Esophagus muscularis mucosa (tissue), 4 donors: ENCODE data around the gene UGGT1. TPM values are rescaled to one million over a fixed set of nuclear protein-coding genes. Genes with fewer than 3 reads are reported as not detected.

Experiments used
- DNase-seq: peaks from one replicate; pipeline ENCODE4 v3.0.0-alpha.2; 2017; ENCODE audit errors: extremely low spot score
- H3K27ac ChIP-seq, 4 donors: fragments of 200-600 bp; sonication (generic); replicated peaks in 1 of 4; 1 replicate in 3 of 4; 2 replicates in 1 of 4; pipeline ENCODE4 v1.5.1; 2016 to 2019; ENCODE audit warnings: mild to moderate bottlenecking in 1 of 4
- H3K27me3 ChIP-seq, 4 donors: fragments of 200-600 bp; sonication (generic); one replicate each; pipeline versions ENCODE4 v1.5.1 to v1.6.0; 2016 to 2019
- H3K36me3 ChIP-seq, 4 donors: fragments of 200-600 bp; sonication (generic); one replicate each; pipeline ENCODE4 v1.5.1; 2016 to 2019
- H3K4me1 ChIP-seq, 4 donors: fragments of 200-600 bp; sonication (generic); one replicate each; pipeline ENCODE4 v1.5.1; 2016 to 2019
- H3K4me3 ChIP-seq, 4 donors: fragments of 200-600 bp; sonication (generic); 1 replicate in 2 of 4; 2 replicates in 2 of 4; pipeline ENCODE4 v1.5.1; 2016 to 2019; ENCODE audit warnings: mild to moderate bottlenecking in 4 of 4, moderate library complexity in 1 of 4
- H3K9me3 ChIP-seq, 4 donors: fragments of 200-600 bp; sonication (generic); 1 replicate in 3 of 4; 2 replicates in 1 of 4; pipeline ENCODE4 v1.5.1; 2016 to 2019
- EP300 ChIP-seq: sonication (generic); formaldehyde crosslinking; IDR thresholded peaks from one replicate; pipeline ENCODE4 v1.6.1; 2017; ENCODE audit warnings: antibody characterized with exemption
- POLR2A ChIP-seq: fragments of 450-650 bp; IDR thresholded peaks from one replicate; pipeline ENCODE4 v1.6.1; 2017; ENCODE audit warnings: antibody characterized with exemption, moderate library complexity, mild to moderate bottlenecking, low read depth
- POLR2AphosphoS5 ChIP-seq, 2 donors: sonication (generic); formaldehyde crosslinking; IDR thresholded peaks; one replicate each; pipeline ENCODE4 v1.6.1; 2017; ENCODE audit warnings: antibody characterized with exemption in 2 of 2
- WGBS: methylation state at CpG from one replicate; pipeline ENCODE4 v1.1.5; 2018; 5-methylcytosine and 5-hydroxymethylcytosine counted together
- intact Hi-C: fragments of 100-400 bp; cut with DNase I; formaldehyde crosslinking; loops from one replicate; pipeline ENCODE4 v1.15.1; 2023
- total RNA-seq, 4 donors: library from RNA; depleted of rRNA; stranded (reverse); fragments of >200 nt; gene quantifications; one replicate each; pipeline versions ENCODE4 v1.1.0 to v1.2.1, GENCODE V29; 2016
- TF ChIP-seq, protein P1 (sequence below), 3 experiments: fragments of 200-600 bp in 2 of 3; fragments of 450-650 bp in 1 of 3; sonication (generic) in 2 of 3; IDR thresholded peaks; one replicate each; pipeline ENCODE4 v1.5.1; 2017 to 2019; ENCODE audit warnings: antibody characterized with exemption in 3 of 3, mild to moderate bottlenecking in 2 of 3, moderate library complexity in 1 of 3

UGGT1 gene
- total RNA-seq, 4 donors from 2014 or later = 27.0 to 32.4 (median 27.6) TPM

GRCh38 chr2:128197059-128197458, 106.1 kb downstream of the UGGT1 start:
- WGBS = 92% methylated on average over 8 of the region's 8 CpGs
- TF ChIP-seq, protein P1, sequence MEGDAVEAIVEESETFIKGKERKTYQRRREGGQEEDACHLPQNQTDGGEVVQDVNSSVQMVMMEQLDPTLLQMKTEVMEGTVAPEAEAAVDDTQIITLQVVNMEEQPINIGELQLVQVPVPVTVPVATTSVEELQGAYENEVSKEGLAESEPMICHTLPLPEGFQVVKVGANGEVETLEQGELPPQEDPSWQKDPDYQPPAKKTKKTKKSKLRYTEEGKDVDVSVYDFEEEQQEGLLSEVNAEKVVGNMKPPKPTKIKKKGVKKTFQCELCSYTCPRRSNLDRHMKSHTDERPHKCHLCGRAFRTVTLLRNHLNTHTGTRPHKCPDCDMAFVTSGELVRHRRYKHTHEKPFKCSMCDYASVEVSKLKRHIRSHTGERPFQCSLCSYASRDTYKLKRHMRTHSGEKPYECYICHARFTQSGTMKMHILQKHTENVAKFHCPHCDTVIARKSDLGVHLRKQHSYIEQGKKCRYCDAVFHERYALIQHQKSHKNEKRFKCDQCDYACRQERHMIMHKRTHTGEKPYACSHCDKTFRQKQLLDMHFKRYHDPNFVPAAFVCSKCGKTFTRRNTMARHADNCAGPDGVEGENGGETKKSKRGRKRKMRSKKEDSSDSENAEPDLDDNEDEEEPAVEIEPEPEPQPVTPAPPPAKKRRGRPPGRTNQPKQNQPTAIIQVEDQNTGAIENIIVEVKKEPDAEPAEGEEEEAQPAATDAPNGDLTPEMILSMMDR (IDR thresholded peaks at IDR 0.05) = no peak
- TF ChIP-seq POLR2AphosphoS5 (IDR thresholded peaks at IDR 0.05) (no peak), POLR2A (no peak), EP300 (no peak)
- Histone ChIP-seq H3K4me1 (peaks cover 13 to 25% (median 21%) of the 10 kb centered on the region in 4 donors), H3K9me3 (no peaks in the 10 kb centered on the region), H3K27me3 (no peaks in the 10 kb centered on the region), H3K27ac (peak overlapping the region; percentile 18 to 63 (median 58)), H3K36me3 (peaks cover 0 to under 1% (median 0%) of the 10 kb centered on the region in 4 donors), H3K4me3 (no peak overlapping the region)
- intact Hi-C loops = loop anchor here (5.0 kb wide), 1 partner anchor 35 kb away; no protein-coding TSS in a partner anchor
- no peak for DNase-seq

- no peak overlapping the region for H3K4me3 ChIP-seq
- no peaks in the 10 kb centered on the region for H3K27me3 ChIP-seq
- H3K4me1 ChIP-seq = peaks cover 13 to 25% (median 21%) of the 10 kb centered on the region in 4 donors
- no peaks in the 10 kb centered on the region for H3K36me3 ChIP-seq
- intact Hi-C loops = loop anchor here (5.0 kb wide), 1 partner anchor 34 kb away; no protein-coding TSS in a partner anchor
- TF ChIP-seq POLR2A (no peak), POLR2AphosphoS5 (IDR thresholded peaks at IDR 0.05) (no peak), EP300 (no peak)
- TF ChIP-seq, protein P1 (IDR thresholded peaks at IDR 0.05) = no peak
- 68% methylated on average over 3 of the region's 3 CpGs for WGBS
- H3K27ac ChIP-seq = no peak overlapping the region
- no peaks in the 10 kb centered on the region for H3K9me3 ChIP-seq
- DNase-seq = no peak
Observed at GRCh38 chr2:128198656-128199055, 107.7 kb downstream of the UGGT1 start.

DNA sequence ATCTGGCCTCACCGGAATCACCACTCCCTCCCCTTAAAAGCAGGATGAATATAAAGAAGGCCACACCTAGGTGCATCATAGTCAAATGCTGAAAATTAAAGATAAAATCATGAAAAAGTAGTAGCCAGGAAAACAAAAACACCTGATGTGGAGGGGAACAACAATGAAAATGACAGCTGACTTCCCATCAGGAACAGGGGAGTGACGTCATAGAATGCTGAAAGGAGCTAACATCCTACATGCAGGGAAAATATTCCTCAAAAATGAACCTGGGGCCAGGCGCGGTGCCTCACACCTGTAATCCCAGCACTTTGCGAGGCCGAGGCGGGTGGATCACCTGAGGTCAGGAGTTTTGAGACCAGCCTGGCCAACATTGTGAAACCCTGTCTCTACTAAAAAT, 108.1 kb downstream of the UGGT1 start:
- Histone ChIP-seq H3K27ac (no peak overlapping the region), H3K9me3 (no peaks in the 10 kb centered on the region), H3K36me3 (no peaks in the 10 kb centered on the region), H3K4me3 (no peak overlapping the region), H3K4me1 (peaks cover 13 to 25% (median 21%) of the 10 kb centered on the region in 4 donors), H3K27me3 (no peaks in the 10 kb centered on the region)
- WGBS = 96% methylated on average over 7 of the region's 7 CpGs
- intact Hi-C loops = loop anchor here (5.0 kb wide), 1 partner anchor 33 kb away; no protein-coding TSS in a partner anchor
- TF ChIP-seq POLR2AphosphoS5 (IDR thresholded peaks at IDR 0.05) (no peak), EP300 (no peak), POLR2A (no peak)
- TF ChIP-seq, protein P1 (IDR thresholded peaks at IDR 0.05) = no peak
- DNase-seq = no peak

DNA sequence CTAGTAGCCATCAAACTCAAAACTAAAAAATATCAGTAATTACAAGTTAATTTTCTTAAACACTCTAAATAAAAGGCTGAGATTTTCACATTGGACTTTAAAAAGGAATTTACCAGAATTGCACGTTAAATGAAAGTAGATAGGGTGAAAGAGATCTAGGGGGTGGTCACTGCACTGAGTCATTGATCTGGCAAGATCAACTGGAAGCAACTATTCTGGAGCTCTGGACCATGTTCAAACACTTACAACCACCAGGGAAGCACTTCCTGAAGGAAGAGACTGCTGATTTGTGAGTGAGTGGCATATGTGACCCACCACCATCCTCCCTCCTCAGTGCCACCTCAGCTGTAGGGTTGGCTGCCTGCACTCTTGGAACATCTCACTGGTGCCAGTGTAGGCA, 111.8 kb downstream of the UGGT1 start:
- Histone ChIP-seq H3K4me3 (no peak overlapping the region), H3K27me3 (no peaks in the 10 kb centered on the region), H3K9me3 (no peaks in the 10 kb centered on the region), H3K4me1 (peaks cover 0 to 7% (median 2%) of the 10 kb centered on the region in 4 donors), H3K36me3 (no peaks in the 10 kb centered on the region), H3K27ac (no peak overlapping the region)
- WGBS = 82% methylated on average over 1 of the region's 1 CpG
- TF ChIP-seq, protein P1 (IDR thresholded peaks at IDR 0.05) = no peak
- TF ChIP-seq POLR2AphosphoS5 (IDR thresholded peaks at IDR 0.05) (no peak), POLR2A (no peak), EP300 (no peak)
- DNase-seq = no peak
- intact Hi-C loops = no loop called here

GRCh38 chr2:128206245-128206644, 115.2 kb downstream of the UGGT1 start:
- no peaks in the 10 kb centered on the region for H3K27me3 ChIP-seq
- TF ChIP-seq EP300 (no peak), POLR2AphosphoS5 (IDR thresholded peaks at IDR 0.05) (no peak), POLR2A (no peak)
- TF ChIP-seq, protein P1 (IDR thresholded peaks at IDR 0.05) = no peak
- intact Hi-C loops = no loop called here
- H3K36me3 ChIP-seq = no peaks in the 10 kb centered on the region
- 69% methylated on average over 3 of the region's 3 CpGs for WGBS
- DNase-seq = no peak
- H3K27ac ChIP-seq = no peak overlapping the region
- no peaks in the 10 kb centered on the region for H3K4me1 ChIP-seq
- no peak overlapping the region for H3K4me3 ChIP-seq
- peaks cover 0 to 4% (median 0%) of the 10 kb centered on the region in 4 donors for H3K9me3 ChIP-seq
